Sigmoid colon (tissue), 7 donors: ENCODE results near the gene HDAC7. TPM values are rescaled to one million over a fixed set of nuclear protein-coding genes. Genes with fewer than 3 reads are reported as not detected.
A peak's percentile ranks its signal among the peaks of the same experiment; 100 is the strongest.

Experiments used
- DNase-seq: peaks from one replicate; pipeline ENCODE4 v3.0.0-alpha.2; 2019
- H3K27ac ChIP-seq, 4 donors: fragments of 200-600 bp; sonication (generic); one replicate each; pipeline ENCODE4 v1.5.1; 2016 to 2019; ENCODE audit warnings: mild to moderate bottlenecking in 1 of 4
- H3K27me3 ChIP-seq, 3 donors: fragments of 200-600 bp; sonication (generic); one replicate each; pipeline ENCODE4 v1.5.1; 2019; ENCODE audit warnings: mild to moderate bottlenecking in 1 of 3
- H3K36me3 ChIP-seq, 4 donors: fragments of 200-600 bp; sonication (generic); one replicate each; pipeline ENCODE4 v1.5.1; 2016 to 2019
- H3K4me1 ChIP-seq, 4 donors: fragments of 200-600 bp; sonication (generic); one replicate each; pipeline ENCODE4 v1.5.1; 2017 to 2019
- H3K4me3 ChIP-seq, 4 donors: fragments of 200-600 bp; sonication (generic); one replicate each; pipeline ENCODE4 v1.5.1; 2017 to 2019; ENCODE audit warnings: mild to moderate bottlenecking in 2 of 4, moderate library complexity in 1 of 4
- H3K9me3 ChIP-seq, 4 donors: fragments of 200-600 bp in 3 of 4; sonication (generic) in 3 of 4; one replicate each; pipeline versions ENCODE4 v1.5.1 to v1.6.1; 2013 to 2019
- CTCF ChIP-seq, 4 experiments: fragments of 450-650 bp in 3 of 4; fragments of 200-600 bp in 1 of 4; IDR thresholded peaks; one replicate each; pipeline ENCODE4 v1.5.1; 2016 to 2019; ENCODE audit warnings: antibody characterized with exemption in 4 of 4, mild to moderate bottlenecking in 3 of 4, moderate library complexity in 2 of 4
- EP300 ChIP-seq, 4 donors: sonication (generic); formaldehyde crosslinking; IDR thresholded peaks; one replicate each; pipeline ENCODE4 v1.6.1; 2017; ENCODE audit warnings: antibody characterized with exemption in 4 of 4
- POLR2A ChIP-seq, 2 donors: fragments of 450-650 bp; IDR thresholded peaks; one replicate each; pipeline ENCODE4 v1.6.1; 2016; ENCODE audit warnings: antibody characterized with exemption in 2 of 2, mild to moderate bottlenecking in 2 of 2, moderate library complexity in 2 of 2
- POLR2AphosphoS5 ChIP-seq, 4 donors: sonication (generic); formaldehyde crosslinking; IDR thresholded peaks; one replicate each; pipeline ENCODE4 v1.6.1; 2017; ENCODE audit warnings: antibody characterized with exemption in 4 of 4
- WGBS, 2 donors: extraction: QIAGEN DNeasy Blood & Tissue Kit; methylation state at CpG; one replicate each; pipeline ENCODE4 v1.1.7; 2013; 5-methylcytosine and 5-hydroxymethylcytosine counted together
- intact Hi-C: fragments of 100-400 bp; cut with DNase I; formaldehyde crosslinking; loops from one replicate; pipeline ENCODE4 v1.15.1; 2023
- polyA plus RNA-seq, 3 donors: library from polyadenylated mRNA; stranded (reverse); fragments of 200-250 nt; gene quantifications; one replicate each; pipeline ENCODE4 v1.2.3, GENCODE V29; 2013
- total RNA-seq, 4 donors: library from RNA; depleted of rRNA; stranded (reverse); fragments of >200 nt; gene quantifications; one replicate each; pipeline ENCODE4 v1.1.0, GENCODE V29; 2016
- donor health status: healthy with polysubstance abuse.
- donor health status: Bipolar disorder and iron deficiency.
- donor health status: healthy.

The HDAC7 gene
- total and polyA plus RNA-seq, 7 donors = 6.5 to 79.2 (median 45.3) TPM

GRCh38 chr12:47820631-47821345 lies 1.1 kb upstream of the HDAC7 start:
- no peaks in the 10 kb centered on the region for H3K9me3 ChIP-seq
- peak overlapping the region; percentile 98 to 99 (median 99) for H3K27ac ChIP-seq
- H3K27me3 ChIP-seq = no peaks in the 10 kb centered on the region
- DNase-seq = peak; percentile 97
- H3K36me3 ChIP-seq = no peaks in the 10 kb centered on the region
- TF ChIP-seq CTCF (IDR thresholded peaks at IDR 0.05) (no peak), EP300 (IDR thresholded peaks at IDR 0.05) (peak in 2 of 4 donors; percentile 4 to 26), POLR2AphosphoS5 (IDR thresholded peaks at IDR 0.05) (peak; percentile 73 to 86 (median 82)), POLR2A (IDR thresholded peaks at IDR 0.05) (peak; percentile 35 to 54)
- intact Hi-C loops = loop anchor here (10.0 kb wide), 1 partner anchor 736 kb away; no protein-coding TSS in a partner anchor
- peaks cover 2 to 87% (median 82%) of the 10 kb centered on the region in 4 donors for H3K4me1 ChIP-seq
- WGBS, 2 donors = 41 to 59% methylated on average over 17 of the region's 17 CpGs
- peak overlapping the region; percentile 64 to 84 (median 81) for H3K4me3 ChIP-seq

DNA sequence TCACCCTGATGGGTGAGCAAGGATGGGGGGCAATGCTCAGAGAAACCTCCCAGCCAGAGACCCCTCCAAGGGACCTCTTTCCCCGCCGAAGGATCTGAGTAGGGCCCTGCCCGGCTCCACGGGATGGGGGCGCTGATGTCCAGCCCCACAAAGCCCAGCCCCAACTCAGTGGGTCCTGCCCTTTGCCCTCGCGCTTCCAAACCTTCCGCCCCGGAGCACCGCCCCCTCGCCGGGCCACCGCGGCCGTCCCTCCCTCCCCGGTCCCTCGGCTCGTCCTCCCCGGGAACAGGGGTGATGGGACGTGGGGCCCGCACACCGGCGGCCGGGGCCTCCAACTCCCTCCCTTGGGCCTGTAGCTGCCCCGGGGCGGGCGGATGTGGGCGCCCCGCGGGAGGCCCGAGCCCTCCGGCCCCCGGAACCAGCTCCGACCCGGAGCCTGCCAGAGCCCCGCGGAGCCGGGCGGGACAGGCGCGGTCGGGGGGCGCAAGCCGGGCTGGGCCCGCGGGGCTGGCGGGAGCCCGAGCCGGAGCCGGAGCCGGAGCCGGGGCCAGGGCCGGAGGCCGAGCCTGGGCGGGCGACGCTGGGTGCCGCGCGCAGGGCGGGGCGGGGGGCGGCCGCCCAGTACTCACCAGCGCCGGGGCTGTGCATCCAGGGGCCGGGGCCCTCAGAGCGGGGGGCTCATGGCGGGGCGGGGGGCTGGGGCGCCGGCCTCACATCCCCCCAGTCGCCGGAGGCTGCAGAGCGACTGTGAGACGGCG lies 386 bp downstream of the HDAC7 start:
- intact Hi-C loops = loop anchor here (10.0 kb wide), 1 partner anchor 1435 kb away; no protein-coding TSS in a partner anchor
- Histone ChIP-seq H3K27me3 (no peaks in the 10 kb centered on the region), H3K36me3 (no peaks in the 10 kb centered on the region), H3K4me3 (peak overlapping the region; percentile 64 to 84 (median 81)), H3K4me1 (peaks cover 2 to 87% (median 82%) of the 10 kb centered on the region in 4 donors), H3K27ac (peak overlapping the region; percentile 98 to 99 (median 99)), H3K9me3 (no peaks in the 10 kb centered on the region)
- WGBS, 2 donors = 1% methylated on average over 77 of the region's 77 CpGs
- TF ChIP-seq EP300 (IDR thresholded peaks at IDR 0.05) = no peak
- no peak for TF ChIP-seq POLR2A (IDR thresholded peaks at IDR 0.05)
- peak in 1 of 4 experiments; percentile 18 for TF ChIP-seq CTCF (IDR thresholded peaks at IDR 0.05)
- peak in 2 of 4 donors; percentile 52 to 72 for TF ChIP-seq POLR2AphosphoS5 (IDR thresholded peaks at IDR 0.05)
- DNase-seq = peak; percentile 85

DNA sequence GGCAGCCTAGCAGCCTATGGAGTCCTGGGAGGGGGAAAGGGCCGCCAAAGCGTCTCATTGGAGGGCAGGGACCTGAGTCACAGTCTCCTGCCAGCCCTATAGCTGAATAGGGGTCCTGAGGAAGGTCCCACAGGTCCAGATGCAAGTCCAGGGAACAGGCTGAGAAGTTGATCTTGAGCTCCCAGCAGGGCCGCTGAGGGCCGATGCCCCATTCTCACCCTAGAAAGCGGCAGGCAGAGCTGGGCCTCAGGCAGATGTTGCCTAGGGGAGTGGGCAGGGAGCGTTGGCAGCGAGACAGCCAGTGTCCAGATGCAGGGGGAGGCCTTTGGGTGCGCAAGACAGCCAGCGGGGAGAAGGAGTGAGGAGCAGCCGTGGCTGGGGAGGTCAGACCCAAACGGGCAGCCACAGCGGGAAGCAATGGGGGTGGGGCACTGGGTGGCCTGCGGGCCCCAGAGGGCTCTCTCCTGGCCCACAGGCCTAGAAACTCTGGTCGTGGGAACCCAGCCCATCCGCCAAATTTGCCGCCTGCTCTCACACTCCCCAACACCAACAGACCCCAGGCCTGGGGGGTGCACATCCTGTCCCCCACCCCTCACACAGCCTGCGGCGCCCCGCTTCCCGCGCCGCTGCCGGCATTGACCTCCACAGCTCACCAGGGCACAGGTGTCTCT lies 1.1 kb downstream of the HDAC7 start:
- intact Hi-C loops = loop anchor here (10.0 kb wide), 1 partner anchor 1434 kb away; no protein-coding TSS in a partner anchor
- WGBS, 2 donors = 21 to 56% methylated on average over 23 of the region's 23 CpGs
- TF ChIP-seq POLR2AphosphoS5 (IDR thresholded peaks at IDR 0.05) (peak in 1 of 4 donors; percentile 47), CTCF (IDR thresholded peaks at IDR 0.05) (no peak)
- peaks cover 2 to 87% (median 82%) of the 10 kb centered on the region in 4 donors for H3K4me1 ChIP-seq
- no peaks in the 10 kb centered on the region for H3K27me3 ChIP-seq
- H3K9me3 ChIP-seq = no peaks in the 10 kb centered on the region
- H3K4me3 ChIP-seq = peak overlapping the region; percentile 64 to 84 (median 81)
- peak overlapping the region; percentile 98 to 99 (median 99) for H3K27ac ChIP-seq
- no peaks in the 10 kb centered on the region for H3K36me3 ChIP-seq
- peak; percentile 82 for DNase-seq

DNA sequence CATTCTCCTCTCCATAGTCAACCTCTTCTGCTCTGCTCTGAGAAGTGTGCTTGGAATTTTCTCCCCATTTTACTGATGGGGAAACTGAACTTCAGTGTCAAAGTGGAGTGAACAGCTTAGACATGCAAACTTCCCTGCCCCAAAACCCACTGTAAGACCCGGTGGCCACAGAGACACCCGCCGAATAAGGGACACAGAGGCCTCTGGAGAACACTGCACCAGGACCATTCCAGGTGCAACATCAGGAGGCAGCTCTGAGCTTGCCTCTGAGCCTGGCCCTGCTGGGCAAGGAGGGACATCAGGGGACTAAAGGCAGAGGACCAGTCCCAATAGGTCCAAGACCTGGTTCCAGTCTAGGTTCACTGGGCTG lies 1.7 kb downstream of the HDAC7 start:
- Histone ChIP-seq H3K36me3 (no peaks in the 10 kb centered on the region), H3K27me3 (no peaks in the 10 kb centered on the region), H3K4me1 (peaks cover 2 to 87% (median 82%) of the 10 kb centered on the region in 4 donors), H3K4me3 (peak overlapping the region; percentile 64 to 84 (median 81)), H3K27ac (peak overlapping the region; percentile 98 to 99 (median 99)), H3K9me3 (no peaks in the 10 kb centered on the region)
- WGBS, 2 donors = 63 to 90% methylated on average over 3 of the region's 3 CpGs
- intact Hi-C loops = loop anchor here (10.0 kb wide), 1 partner anchor 1433 kb away; no protein-coding TSS in a partner anchor
- no peak for DNase-seq
- TF ChIP-seq POLR2A (IDR thresholded peaks at IDR 0.05) (no peak), POLR2AphosphoS5 (IDR thresholded peaks at IDR 0.05) (no peak), CTCF (IDR thresholded peaks at IDR 0.05) (no peak), EP300 (IDR thresholded peaks at IDR 0.05) (no peak)
